Hematopoietic multipotent progenitor cell treated with erythropoietin and hydrocortisone succinate and interleukin-3 and kit ligand, for 17 days (in vitro differentiated cells): ENCODE measurements around the gene ROR1.

Experiments
- DNase-seq: peaks from one replicate; pipeline ENCODE4 v3.0.0-alpha.2; 2015; ENCODE audit warnings: low spot score

Gene ROR1

GRCh38 chr1:63935553-63935952, 161.7 kb downstream of the ROR1 start:
- DNase-seq, result no peak

- DNase-seq, result no peak
Measured at GRCh38 chr1:63936276-63936675, 162.5 kb downstream of the ROR1 start.

- no peak for DNase-seq
Measured at GRCh38 chr1:63936801-63937200, 163.0 kb downstream of the ROR1 start.

- DNase-seq, result no peak
Measured at GRCh38 chr1:63937461-63938022, 163.7 kb downstream of the ROR1 start.

- no peak for DNase-seq
Measured at GRCh38 chr1:63940440-63940839, 166.6 kb downstream of the ROR1 start.

- DNase-seq, result no peak
Measured at GRCh38 chr1:63943393-63943792, 169.6 kb downstream of the ROR1 start.

GRCh38 chr1:63945943-63946342, 172.1 kb downstream of the ROR1 start:
- DNase-seq, result no peak

- no peak for DNase-seq
Measured at GRCh38 chr1:63946866-63947491, 173.2 kb downstream of the ROR1 start.

GRCh38 chr1:63947904-63948303, 174.1 kb downstream of the ROR1 start:
- DNase-seq, result no peak

GRCh38 chr1:63950023-63950422, 176.2 kb downstream of the ROR1 start:
- no peak for DNase-seq

- DNase-seq, result no peak
Measured at GRCh38 chr1:63951059-63951946, 177.5 kb downstream of the ROR1 start.

- no peak for DNase-seq
Measured at GRCh38 chr1:63954187-63954586, 180.4 kb downstream of the ROR1 start.

- DNase-seq, result no peak
Measured at GRCh38 chr1:63955370-63956145, 181.7 kb downstream of the ROR1 start.

GRCh38 chr1:63958556-63958955, 184.7 kb downstream of the ROR1 start:
- no peak for DNase-seq

- DNase-seq, result no peak
Measured at GRCh38 chr1:63960326-63960725, 186.5 kb downstream of the ROR1 start.

GRCh38 chr1:63966016-63966415, 192.2 kb downstream of the ROR1 start:
- no peak for DNase-seq

- DNase-seq, result no peak
Measured at GRCh38 chr1:63967901-63968300, 194.1 kb downstream of the ROR1 start.

GRCh38 chr1:63968663-63969440, 195.0 kb downstream of the ROR1 start:
- no peak for DNase-seq

GRCh38 chr1:63969441-63969901, 195.7 kb downstream of the ROR1 start:
- DNase-seq, result no peak

- DNase-seq, result no peak
Measured at GRCh38 chr1:63971557-63971956, 197.7 kb downstream of the ROR1 start.

GRCh38 chr1:63973005-63973419, 199.2 kb downstream of the ROR1 start:
- DNase-seq, result no peak
